ENCODE measurements around the gene KRTAP10-12.

- TF ChIP-seq EZH2 (IDR thresholded peaks at IDR 0.05; ENCODE audit: borderline replicate concordance, low read length) (no peak), CTCF (conservative IDR thresholded peaks at IDR 0.05 in 1 of 2, IDR thresholded peaks at IDR 0.05 in 1 of 2; ENCODE audit: extremely low read depth in 1 of 2, insufficient read depth in 1 of 2, low read depth in 1 of 2, low read length in 2 of 2) (no peak)
Measured at GRCh38 chr21:44658541-44658910, 38.4 kb upstream of the KRTAP10-12 start.

Data from mammary epithelial cell (primary cell).